Neural progenitor cell (in vitro differentiated cells): ENCODE results near the gene NOX1.

ENCODE experiments used
- EZH2 ChIP-seq: fragments of 200-600 bp; sonication (generic); IDR thresholded peaks from 2 replicates; pipeline ENCODE4 v1.6.1; 2017; ENCODE audit warnings: antibody characterized with exemption, mild to moderate bottlenecking, moderate library complexity
- TF ChIP-seq, protein P1 (sequence below): fragments of 200-600 bp; sonication (generic); IDR thresholded peaks from 2 replicates; pipeline ENCODE4 v1.5.1; 2017; ENCODE audit warnings: antibody characterized with exemption, mild to moderate bottlenecking

DNA sequence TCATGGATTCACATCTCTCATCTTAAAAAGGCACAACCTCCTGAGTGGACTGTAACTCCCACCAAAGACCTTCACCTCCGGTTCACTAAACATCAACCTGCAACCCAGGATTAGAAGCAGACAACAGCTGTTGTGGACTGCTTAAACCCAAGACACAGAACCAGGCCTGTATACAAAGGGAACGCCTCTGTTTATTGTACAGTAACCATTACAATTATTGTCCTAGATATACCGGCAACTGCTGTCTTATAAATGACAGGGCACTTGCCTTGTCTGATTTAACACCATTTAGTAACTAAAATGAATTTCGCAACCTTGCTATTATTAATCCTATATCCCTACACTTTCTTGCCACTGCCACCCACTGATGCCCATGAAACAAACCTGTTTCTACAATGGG is 76.8 kb downstream of the NOX1 start:
- TF ChIP-seq, protein P1, sequence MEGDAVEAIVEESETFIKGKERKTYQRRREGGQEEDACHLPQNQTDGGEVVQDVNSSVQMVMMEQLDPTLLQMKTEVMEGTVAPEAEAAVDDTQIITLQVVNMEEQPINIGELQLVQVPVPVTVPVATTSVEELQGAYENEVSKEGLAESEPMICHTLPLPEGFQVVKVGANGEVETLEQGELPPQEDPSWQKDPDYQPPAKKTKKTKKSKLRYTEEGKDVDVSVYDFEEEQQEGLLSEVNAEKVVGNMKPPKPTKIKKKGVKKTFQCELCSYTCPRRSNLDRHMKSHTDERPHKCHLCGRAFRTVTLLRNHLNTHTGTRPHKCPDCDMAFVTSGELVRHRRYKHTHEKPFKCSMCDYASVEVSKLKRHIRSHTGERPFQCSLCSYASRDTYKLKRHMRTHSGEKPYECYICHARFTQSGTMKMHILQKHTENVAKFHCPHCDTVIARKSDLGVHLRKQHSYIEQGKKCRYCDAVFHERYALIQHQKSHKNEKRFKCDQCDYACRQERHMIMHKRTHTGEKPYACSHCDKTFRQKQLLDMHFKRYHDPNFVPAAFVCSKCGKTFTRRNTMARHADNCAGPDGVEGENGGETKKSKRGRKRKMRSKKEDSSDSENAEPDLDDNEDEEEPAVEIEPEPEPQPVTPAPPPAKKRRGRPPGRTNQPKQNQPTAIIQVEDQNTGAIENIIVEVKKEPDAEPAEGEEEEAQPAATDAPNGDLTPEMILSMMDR = no peak
- no peak for TF ChIP-seq EZH2
